Activated CD8-positive, alpha-beta T cell treated with anti-CD3 and anti-CD28 coated beads for 36 hours (primary cell): ENCODE data around the gene APCDD1. TPM values are rescaled to one million over a fixed set of nuclear protein-coding genes. Genes with fewer than 3 reads are reported as not detected.

ENCODE experiments used
- ATAC-seq: fragments of 200-7000 bp; cut with Tn5 transposase; one replicate; pipeline ENCODE4 v1.10.0; 2021; ENCODE audit warnings: mild to moderate bottlenecking, moderate library complexity
- CTCF ChIA-PET: fragments of 350-600 bp; sonication (Branson Sonifier 250); formaldehyde crosslinking; loops from one replicate; lab custom pipeline; 2021; ENCODE audit warnings: antibody characterized with exemption; lab: Charles Lee
- POLR2A ChIA-PET: fragments of 350-600 bp; sonication (Branson Sonifier 250); formaldehyde crosslinking; loops from one replicate; lab custom pipeline; 2021; ENCODE audit warnings: antibody characterized with exemption; lab: Charles Lee
- DNase-seq: peaks from one replicate; pipeline ENCODE4 v3.0.0-alpha.2; 2020
- H3K27ac Mint-ChIP-seq: one replicate; pipeline ENCODE4 v1.8.0; 2021; ENCODE audit warnings: mild to moderate bottlenecking, mixed read lengths
- H3K27me3 Mint-ChIP-seq: one replicate; pipeline ENCODE4 v1.8.0; 2021; ENCODE audit warnings: mixed read lengths
- H3K36me3 Mint-ChIP-seq: one replicate; pipeline ENCODE4 v1.8.0; 2021; ENCODE audit warnings: low read depth, mixed read lengths
- H3K4me1 Mint-ChIP-seq: one replicate; pipeline ENCODE4 v1.8.0; 2021; ENCODE audit warnings: low read depth, mixed read lengths
- H3K4me3 Mint-ChIP-seq: one replicate; pipeline ENCODE4 v1.8.0; 2021; ENCODE audit warnings: mild to moderate bottlenecking, moderate library complexity, mixed read lengths
- H3K9me3 Mint-ChIP-seq: one replicate; pipeline ENCODE4 v1.8.0; 2021; ENCODE audit warnings: mixed read lengths
- intact Hi-C: fragments of 100-400 bp; cut with micrococcal nuclease; formaldehyde crosslinking; loops from one replicate; pipeline ENCODE4 v1.10.0; 2022
- total RNA-seq, 2 experiments: library from RNA; stranded (reverse); gene quantifications; one replicate each; pipeline ENCODE4 v1.2.3, GENCODE V29; 2021
- TF ChIP-seq, protein P1 (sequence below): fragments of 200-600 bp; IDR thresholded peaks from one replicate; pipeline ENCODE4 v1.8.0; 2022; ENCODE audit warnings: antibody characterized with exemption, mild to moderate bottlenecking

Gene APCDD1
- total RNA-seq, 2 experiments from 2014 or later = not detected

DNA sequence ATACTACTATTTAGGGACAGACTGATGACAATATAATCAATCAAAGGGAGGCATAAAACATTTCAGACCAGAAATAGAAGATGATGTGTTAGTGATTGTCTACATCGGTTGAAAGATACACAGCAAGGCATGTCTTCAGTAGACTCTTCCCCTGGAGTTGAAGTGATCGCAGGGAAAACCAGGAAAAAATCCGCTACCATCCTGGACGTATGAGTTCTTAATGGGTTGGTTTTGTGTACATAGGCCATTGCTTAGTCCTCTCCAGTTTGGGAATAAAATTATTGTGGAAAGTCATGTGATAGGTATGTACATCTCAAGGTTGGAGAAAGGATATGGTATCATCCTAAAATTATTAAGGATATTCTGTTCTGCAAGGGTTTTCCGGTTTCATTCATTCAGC, 4.3 kb downstream of the APCDD1 start:
- TF ChIP-seq, protein P1, sequence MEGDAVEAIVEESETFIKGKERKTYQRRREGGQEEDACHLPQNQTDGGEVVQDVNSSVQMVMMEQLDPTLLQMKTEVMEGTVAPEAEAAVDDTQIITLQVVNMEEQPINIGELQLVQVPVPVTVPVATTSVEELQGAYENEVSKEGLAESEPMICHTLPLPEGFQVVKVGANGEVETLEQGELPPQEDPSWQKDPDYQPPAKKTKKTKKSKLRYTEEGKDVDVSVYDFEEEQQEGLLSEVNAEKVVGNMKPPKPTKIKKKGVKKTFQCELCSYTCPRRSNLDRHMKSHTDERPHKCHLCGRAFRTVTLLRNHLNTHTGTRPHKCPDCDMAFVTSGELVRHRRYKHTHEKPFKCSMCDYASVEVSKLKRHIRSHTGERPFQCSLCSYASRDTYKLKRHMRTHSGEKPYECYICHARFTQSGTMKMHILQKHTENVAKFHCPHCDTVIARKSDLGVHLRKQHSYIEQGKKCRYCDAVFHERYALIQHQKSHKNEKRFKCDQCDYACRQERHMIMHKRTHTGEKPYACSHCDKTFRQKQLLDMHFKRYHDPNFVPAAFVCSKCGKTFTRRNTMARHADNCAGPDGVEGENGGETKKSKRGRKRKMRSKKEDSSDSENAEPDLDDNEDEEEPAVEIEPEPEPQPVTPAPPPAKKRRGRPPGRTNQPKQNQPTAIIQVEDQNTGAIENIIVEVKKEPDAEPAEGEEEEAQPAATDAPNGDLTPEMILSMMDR = no peak
- ATAC-seq = no peak
- Mint-ChIP-seq H3K36me3 (no peaks in the 10 kb centered on the region), H3K27ac (no peak overlapping the region), H3K4me3 (no peak overlapping the region), H3K27me3 (peaks cover 21% of the 10 kb centered on the region), H3K9me3 (no peaks in the 10 kb centered on the region), H3K4me1 (peaks cover 4% of the 10 kb centered on the region)
- CTCF ChIA-PET = no interaction called here
- DNase-seq = no peak
- POLR2A ChIA-PET = no interaction called here
- intact Hi-C loops = no loop called here

DNA sequence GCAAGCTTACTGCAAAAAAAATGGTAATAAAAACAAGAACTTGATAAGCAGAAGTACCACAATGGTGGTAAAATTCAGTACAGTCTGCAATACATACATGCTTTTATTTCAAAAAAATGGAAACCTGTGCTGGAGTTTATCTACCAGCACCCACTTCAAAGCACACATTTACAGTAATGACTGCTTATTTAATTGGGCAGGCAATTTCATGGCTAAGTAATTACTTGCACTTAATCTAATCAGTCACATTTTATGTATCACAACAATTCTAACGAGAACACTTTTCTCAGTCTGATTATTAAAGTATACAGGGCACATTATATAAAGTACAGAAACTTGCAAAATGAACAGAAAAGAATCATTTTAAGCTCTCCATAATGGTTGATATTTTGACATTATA, 5.2 kb downstream of the APCDD1 start:
- Mint-ChIP-seq H3K4me3 (no peak overlapping the region), H3K9me3 (no peaks in the 10 kb centered on the region), H3K27ac (no peak overlapping the region), H3K27me3 (peaks cover 18% of the 10 kb centered on the region), H3K36me3 (no peaks in the 10 kb centered on the region), H3K4me1 (peaks cover 4% of the 10 kb centered on the region)
- TF ChIP-seq, protein P1 = no peak
- ATAC-seq (no peak), DNase-seq (no peak)
- intact Hi-C loops = no loop called here
- ChIA-PET CTCF (no interaction called here), POLR2A (no interaction called here)

DNA sequence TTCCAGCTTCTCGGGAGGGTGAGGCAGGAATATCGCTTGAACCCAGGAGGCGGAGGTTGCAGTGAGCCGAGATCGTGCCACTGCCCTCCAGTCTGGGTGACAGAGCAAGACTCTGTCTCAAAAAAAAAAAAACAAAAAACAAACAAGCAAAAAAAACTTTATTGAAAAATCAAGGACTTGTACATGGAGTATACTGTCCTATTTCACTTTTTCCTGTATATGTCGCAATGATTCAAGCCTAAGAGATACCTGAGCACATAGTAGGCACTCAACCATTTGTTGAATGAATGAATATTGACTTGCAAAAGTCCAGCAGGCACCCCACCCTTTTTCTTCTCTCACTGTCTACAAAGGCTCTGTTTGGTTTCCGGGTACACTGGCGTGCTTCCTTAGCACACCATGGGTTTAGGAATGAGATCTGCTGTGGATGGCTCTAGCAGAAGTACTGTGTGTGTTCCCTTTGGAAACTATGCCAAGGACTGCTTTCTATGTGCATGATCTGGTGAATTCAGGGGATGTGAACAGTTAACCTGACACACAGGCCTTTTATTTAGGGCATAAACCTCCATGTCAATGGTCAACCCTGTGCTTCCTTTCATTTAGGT, 6.1 kb downstream of the APCDD1 start:
- no peaks in the 10 kb centered on the region for H3K9me3 Mint-ChIP-seq
- CTCF ChIA-PET = no interaction called here

DNA sequence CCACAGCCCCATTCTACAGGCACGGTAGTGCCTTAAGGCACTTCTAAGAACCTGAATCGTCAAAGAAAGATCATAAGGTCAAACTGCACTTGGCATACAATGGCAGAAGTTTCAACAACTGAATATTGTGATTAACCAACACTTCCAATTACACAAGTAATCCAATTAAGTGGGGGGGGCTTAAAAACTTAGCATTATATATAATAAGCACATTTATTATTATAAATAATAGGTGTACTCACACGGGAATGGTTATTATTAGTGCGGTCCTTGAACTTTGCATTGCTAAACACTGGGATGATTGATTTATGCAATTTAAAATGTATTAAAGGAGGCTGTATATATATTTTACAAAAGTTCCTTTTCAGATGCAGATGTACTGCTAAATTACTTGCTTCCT, 7.6 kb downstream of the APCDD1 start:
- intact Hi-C loops = no loop called here
- ATAC-seq = no peak

More for the DNA sequence above, 6.1 kb downstream of the APCDD1 start:
- peaks cover 14% of the 10 kb centered on the region for H3K27me3 Mint-ChIP-seq
- no peaks in the 10 kb centered on the region for H3K36me3 Mint-ChIP-seq
- intact Hi-C loops = no loop called here
- H3K4me3 Mint-ChIP-seq = no peak overlapping the region
- ATAC-seq (no peak), DNase-seq (no peak)
- TF ChIP-seq, protein P1 = no peak
- POLR2A ChIA-PET = no interaction called here
- no peak overlapping the region for H3K27ac Mint-ChIP-seq
- peaks cover under 1% of the 10 kb centered on the region for H3K4me1 Mint-ChIP-seq

DNA sequence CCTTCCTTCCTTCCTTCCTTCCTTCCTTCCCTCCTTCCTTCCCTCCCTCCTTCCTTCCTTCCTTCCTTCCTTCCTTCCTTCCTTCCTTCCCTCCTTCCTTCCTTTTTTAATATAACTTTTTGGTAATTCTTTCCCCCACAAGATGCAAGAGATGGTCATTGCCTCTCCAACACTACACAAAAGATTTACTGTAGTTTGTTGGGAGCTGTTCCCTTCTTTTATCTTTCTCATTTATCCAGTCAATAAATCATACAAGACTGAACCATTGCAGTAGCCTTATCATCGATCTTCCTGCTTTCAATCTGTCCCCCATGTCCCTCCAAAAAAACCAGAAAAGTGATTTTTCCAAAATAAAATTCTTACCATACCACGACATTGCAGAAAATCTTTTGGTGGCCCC, 8.2 kb downstream of the APCDD1 start:
- Mint-ChIP-seq H3K27ac (no peak overlapping the region), H3K4me1 (no peaks in the 10 kb centered on the region), H3K4me3 (no peak overlapping the region), H3K36me3 (no peaks in the 10 kb centered on the region), H3K27me3 (peaks cover 2% of the 10 kb centered on the region), H3K9me3 (no peaks in the 10 kb centered on the region)
- POLR2A ChIA-PET = no interaction called here
- ATAC-seq = no peak
- intact Hi-C loops = no loop called here
- TF ChIP-seq, protein P1 = no peak
- CTCF ChIA-PET = no interaction called here
- DNase-seq = no peak

More for the DNA sequence above, 7.6 kb downstream of the APCDD1 start:
- no peak for DNase-seq
- TF ChIP-seq, protein P1 = no peak
- ChIA-PET POLR2A (no interaction called here), CTCF (no interaction called here)
- Mint-ChIP-seq H3K9me3 (no peaks in the 10 kb centered on the region), H3K27ac (no peak overlapping the region), H3K27me3 (peaks cover 3% of the 10 kb centered on the region), H3K36me3 (no peaks in the 10 kb centered on the region), H3K4me1 (no peaks in the 10 kb centered on the region), H3K4me3 (no peak overlapping the region)
